Esophagus muscularis mucosa (tissue), 4 donors: ENCODE data around the gene SLC24A4. TPM values are rescaled to one million over a fixed set of nuclear protein-coding genes. Genes with fewer than 3 reads are reported as not detected.

Source experiments
- DNase-seq: peaks from one replicate; pipeline ENCODE4 v3.0.0-alpha.2; 2017; ENCODE audit errors: extremely low spot score
- H3K27ac ChIP-seq, 4 donors: fragments of 200-600 bp; sonication (generic); replicated peaks in 1 of 4; 1 replicate in 3 of 4; 2 replicates in 1 of 4; pipeline ENCODE4 v1.5.1; 2016 to 2019; ENCODE audit warnings: mild to moderate bottlenecking in 1 of 4
- H3K27me3 ChIP-seq, 4 donors: fragments of 200-600 bp; sonication (generic); one replicate each; pipeline versions ENCODE4 v1.5.1 to v1.6.0; 2016 to 2019
- H3K36me3 ChIP-seq, 4 donors: fragments of 200-600 bp; sonication (generic); one replicate each; pipeline ENCODE4 v1.5.1; 2016 to 2019
- H3K4me1 ChIP-seq, 4 donors: fragments of 200-600 bp; sonication (generic); one replicate each; pipeline ENCODE4 v1.5.1; 2016 to 2019
- H3K4me3 ChIP-seq, 4 donors: fragments of 200-600 bp; sonication (generic); 1 replicate in 2 of 4; 2 replicates in 2 of 4; pipeline ENCODE4 v1.5.1; 2016 to 2019; ENCODE audit warnings: mild to moderate bottlenecking in 4 of 4, moderate library complexity in 1 of 4
- H3K9me3 ChIP-seq, 4 donors: fragments of 200-600 bp; sonication (generic); 1 replicate in 3 of 4; 2 replicates in 1 of 4; pipeline ENCODE4 v1.5.1; 2016 to 2019
- EP300 ChIP-seq: sonication (generic); formaldehyde crosslinking; IDR thresholded peaks from one replicate; pipeline ENCODE4 v1.6.1; 2017; ENCODE audit warnings: antibody characterized with exemption
- POLR2A ChIP-seq: fragments of 450-650 bp; IDR thresholded peaks from one replicate; pipeline ENCODE4 v1.6.1; 2017; ENCODE audit warnings: antibody characterized with exemption, moderate library complexity, mild to moderate bottlenecking, low read depth
- POLR2AphosphoS5 ChIP-seq, 2 donors: sonication (generic); formaldehyde crosslinking; IDR thresholded peaks; one replicate each; pipeline ENCODE4 v1.6.1; 2017; ENCODE audit warnings: antibody characterized with exemption in 2 of 2
- WGBS: methylation state at CpG from one replicate; pipeline ENCODE4 v1.1.5; 2018; 5-methylcytosine and 5-hydroxymethylcytosine counted together
- intact Hi-C: fragments of 100-400 bp; cut with DNase I; formaldehyde crosslinking; loops from one replicate; pipeline ENCODE4 v1.15.1; 2023
- total RNA-seq, 4 donors: library from RNA; depleted of rRNA; stranded (reverse); fragments of >200 nt; gene quantifications; one replicate each; pipeline versions ENCODE4 v1.1.0 to v1.2.1, GENCODE V29; 2016
- TF ChIP-seq, protein P1 (sequence below), 3 experiments: fragments of 200-600 bp in 2 of 3; fragments of 450-650 bp in 1 of 3; sonication (generic) in 2 of 3; IDR thresholded peaks; one replicate each; pipeline ENCODE4 v1.5.1; 2017 to 2019; ENCODE audit warnings: antibody characterized with exemption in 3 of 3, mild to moderate bottlenecking in 2 of 3, moderate library complexity in 1 of 3

Gene SLC24A4
- total RNA-seq, 4 donors from 2014 or later = 1.7 to 2.9 (median 2.1) TPM

GRCh38 chr14:92325835-92326234 is 2.9 kb downstream of the SLC24A4 start:
- no peaks in the 10 kb centered on the region for H3K9me3 ChIP-seq
- WGBS = 68% methylated on average over 4 of the region's 4 CpGs

GRCh38 chr14:92328664-92329255 is 5.8 kb downstream of the SLC24A4 start:
- peaks cover 0 to 40% (median 9%) of the 10 kb centered on the region in 4 donors for H3K27me3 ChIP-seq
- H3K36me3 ChIP-seq = no peaks in the 10 kb centered on the region
- no peak for DNase-seq
- H3K4me3 ChIP-seq = no peak overlapping the region
- intact Hi-C loops = no loop called here
- H3K9me3 ChIP-seq = no peaks in the 10 kb centered on the region
- TF ChIP-seq, protein P1, sequence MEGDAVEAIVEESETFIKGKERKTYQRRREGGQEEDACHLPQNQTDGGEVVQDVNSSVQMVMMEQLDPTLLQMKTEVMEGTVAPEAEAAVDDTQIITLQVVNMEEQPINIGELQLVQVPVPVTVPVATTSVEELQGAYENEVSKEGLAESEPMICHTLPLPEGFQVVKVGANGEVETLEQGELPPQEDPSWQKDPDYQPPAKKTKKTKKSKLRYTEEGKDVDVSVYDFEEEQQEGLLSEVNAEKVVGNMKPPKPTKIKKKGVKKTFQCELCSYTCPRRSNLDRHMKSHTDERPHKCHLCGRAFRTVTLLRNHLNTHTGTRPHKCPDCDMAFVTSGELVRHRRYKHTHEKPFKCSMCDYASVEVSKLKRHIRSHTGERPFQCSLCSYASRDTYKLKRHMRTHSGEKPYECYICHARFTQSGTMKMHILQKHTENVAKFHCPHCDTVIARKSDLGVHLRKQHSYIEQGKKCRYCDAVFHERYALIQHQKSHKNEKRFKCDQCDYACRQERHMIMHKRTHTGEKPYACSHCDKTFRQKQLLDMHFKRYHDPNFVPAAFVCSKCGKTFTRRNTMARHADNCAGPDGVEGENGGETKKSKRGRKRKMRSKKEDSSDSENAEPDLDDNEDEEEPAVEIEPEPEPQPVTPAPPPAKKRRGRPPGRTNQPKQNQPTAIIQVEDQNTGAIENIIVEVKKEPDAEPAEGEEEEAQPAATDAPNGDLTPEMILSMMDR (IDR thresholded peaks at IDR 0.05) = no peak
- TF ChIP-seq POLR2AphosphoS5 (IDR thresholded peaks at IDR 0.05) = no peak
- no peak for TF ChIP-seq POLR2A
- TF ChIP-seq EP300 = no peak
- H3K4me1 ChIP-seq = peaks cover 2 to 7% (median 5%) of the 10 kb centered on the region in 4 donors
- 69% methylated on average over 4 of the region's 8 CpGs for WGBS
- H3K27ac ChIP-seq = no peak overlapping the region

More at GRCh38 chr14:92325835-92326234, 2.9 kb downstream of the SLC24A4 start:
- intact Hi-C loops = no loop called here
- Histone ChIP-seq H3K27me3 (peaks cover 0 to 70% (median 20%) of the 10 kb centered on the region in 4 donors), H3K4me1 (peaks cover 12 to 21% (median 20%) of the 10 kb centered on the region in 4 donors), H3K36me3 (no peaks in the 10 kb centered on the region), H3K27ac (no peak overlapping the region), H3K4me3 (no peak overlapping the region)
- no peak for TF ChIP-seq POLR2AphosphoS5 (IDR thresholded peaks at IDR 0.05)
- no peak for TF ChIP-seq POLR2A
- TF ChIP-seq, protein P1 (IDR thresholded peaks at IDR 0.05) = no peak
- TF ChIP-seq EP300 = no peak
- DNase-seq = no peak

- H3K4me3 ChIP-seq = no peak overlapping the region
- intact Hi-C loops = no loop called here
- H3K27ac ChIP-seq = no peak overlapping the region
- WGBS = 80% methylated on average over 4 of the region's 4 CpGs
- H3K4me1 ChIP-seq = no peaks in the 10 kb centered on the region
- H3K9me3 ChIP-seq = no peaks in the 10 kb centered on the region
- no peaks in the 10 kb centered on the region for H3K27me3 ChIP-seq
- DNase-seq = no peak
- no peaks in the 10 kb centered on the region for H3K36me3 ChIP-seq
- TF ChIP-seq, protein P1 (IDR thresholded peaks at IDR 0.05) = no peak
Observed at GRCh38 chr14:92334050-92334449, 11.1 kb downstream of the SLC24A4 start.

- Histone ChIP-seq H3K27me3 (peaks cover 0 to 4% (median 0%) of the 10 kb centered on the region in 4 donors), H3K27ac (no peak overlapping the region), H3K4me3 (no peak overlapping the region), H3K36me3 (no peaks in the 10 kb centered on the region), H3K4me1 (no peaks in the 10 kb centered on the region), H3K9me3 (no peaks in the 10 kb centered on the region)
- 87% methylated on average over 4 of the region's 6 CpGs for WGBS
- intact Hi-C loops = no loop called here
- no peak for DNase-seq
- TF ChIP-seq, protein P1 (IDR thresholded peaks at IDR 0.05) = no peak
- no peak for TF ChIP-seq POLR2A
- TF ChIP-seq POLR2AphosphoS5 (IDR thresholded peaks at IDR 0.05) = no peak
- TF ChIP-seq EP300 = no peak
Observed at GRCh38 chr14:92336363-92336762, 13.4 kb downstream of the SLC24A4 start.

DNA sequence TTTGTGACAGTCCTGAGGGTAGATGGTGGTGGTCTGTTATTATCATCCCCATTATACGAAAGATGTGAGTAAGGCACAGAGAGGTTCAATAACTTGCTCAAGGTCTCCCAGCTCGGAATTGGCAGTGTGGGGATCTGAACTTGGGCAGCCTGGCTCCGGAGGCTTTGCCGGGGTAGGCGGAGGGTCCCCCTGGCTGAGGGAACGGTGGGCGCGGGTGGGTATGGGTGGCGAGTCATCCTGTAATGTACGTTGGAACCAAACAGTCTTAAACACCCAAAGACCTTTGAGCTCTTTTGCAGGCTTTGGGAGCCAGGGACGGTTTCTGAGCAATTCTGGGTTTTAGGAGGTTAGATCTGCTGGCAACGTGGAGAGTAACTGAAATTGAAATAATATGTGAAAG is 16.5 kb downstream of the SLC24A4 start:
- peaks cover 0 to 4% (median 0%) of the 10 kb centered on the region in 4 donors for H3K27me3 ChIP-seq
- TF ChIP-seq, protein P1 (IDR thresholded peaks at IDR 0.05) = no peak
- TF ChIP-seq POLR2A (no peak), POLR2AphosphoS5 (IDR thresholded peaks at IDR 0.05) (no peak), EP300 (no peak)
- DNase-seq = no peak
- H3K4me1 ChIP-seq = no peaks in the 10 kb centered on the region
- no peak overlapping the region for H3K4me3 ChIP-seq
- intact Hi-C loops = no loop called here
- no peak overlapping the region for H3K27ac ChIP-seq
- H3K36me3 ChIP-seq = no peaks in the 10 kb centered on the region
- 87% methylated on average over 12 of the region's 12 CpGs for WGBS
- H3K9me3 ChIP-seq = no peaks in the 10 kb centered on the region
